Measurements from ENCODE around the gene SCNN1A.

SCNN1A gene

DNA sequence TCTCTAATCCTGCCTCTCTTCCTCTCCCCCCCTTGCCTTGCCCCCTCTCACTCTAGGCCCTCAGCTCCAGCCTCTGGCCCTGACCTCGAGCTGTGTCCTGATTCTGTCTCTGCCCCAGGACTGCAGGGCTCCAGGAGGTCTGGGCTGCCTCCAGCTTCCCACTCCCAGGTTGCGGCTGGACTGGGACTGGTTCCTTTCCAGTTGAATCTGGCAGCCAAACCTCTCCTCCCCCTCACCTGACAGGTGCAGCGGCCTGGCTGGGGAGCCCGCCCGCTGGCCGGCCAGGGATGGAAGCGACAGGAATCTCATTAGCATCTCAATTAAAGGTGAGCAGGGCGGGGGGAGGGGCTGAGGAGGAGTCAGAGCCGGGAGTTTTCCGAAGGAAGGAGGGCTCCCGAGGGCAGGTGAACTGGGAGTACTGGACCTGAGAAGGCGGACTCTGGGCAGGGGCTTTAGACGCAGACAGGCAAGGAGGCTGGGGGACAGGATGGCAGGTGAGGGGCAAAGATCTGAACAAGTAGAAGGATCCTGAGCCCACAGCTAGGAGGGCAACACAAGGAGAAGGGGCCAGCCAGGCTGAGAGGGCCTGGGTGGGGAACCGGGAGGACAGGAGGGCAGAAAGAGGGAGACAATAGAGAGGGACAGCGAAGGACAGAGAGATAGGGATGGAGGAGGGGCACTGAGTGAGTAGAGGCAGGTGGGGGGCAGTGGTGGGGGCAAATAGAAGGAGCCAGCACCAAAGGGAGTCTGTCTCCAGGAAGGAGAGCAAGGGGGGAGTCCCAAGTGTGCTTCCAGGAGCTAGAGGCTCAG lies at the start of gene SCNN1A:
Gene SCNN1A, minus strand, starts transcription at position 295 of the 810 bp plus-strand sequence. CDS start 780 bp downstream, outside the sequence.
- DNase-seq: no peak

DNA sequence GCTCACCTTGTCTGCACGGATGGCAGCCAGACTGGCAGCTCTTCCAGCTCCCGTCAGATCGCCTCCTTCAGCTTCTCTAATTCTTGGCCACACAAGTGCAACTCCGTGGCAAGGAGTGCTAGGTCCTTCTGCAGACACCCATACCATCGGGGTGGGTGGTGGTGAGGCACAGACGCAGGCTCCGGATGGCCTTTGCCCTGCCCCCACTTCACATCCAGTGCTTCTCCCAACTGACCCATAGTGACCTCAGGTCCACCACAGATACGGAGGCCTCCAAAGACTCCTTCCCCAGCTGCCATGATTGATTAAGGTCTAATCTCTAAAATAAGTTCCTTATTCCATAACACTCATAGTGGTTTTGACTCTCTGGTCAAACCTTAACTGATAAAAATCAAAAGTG lies 49.5 kb upstream of the SCNN1A start:
- DNase-seq: no peak

- no peak for DNase-seq
Measured at GRCh38 chr12:6424008-6424347, 48.6 kb upstream of the SCNN1A start.

DNA sequence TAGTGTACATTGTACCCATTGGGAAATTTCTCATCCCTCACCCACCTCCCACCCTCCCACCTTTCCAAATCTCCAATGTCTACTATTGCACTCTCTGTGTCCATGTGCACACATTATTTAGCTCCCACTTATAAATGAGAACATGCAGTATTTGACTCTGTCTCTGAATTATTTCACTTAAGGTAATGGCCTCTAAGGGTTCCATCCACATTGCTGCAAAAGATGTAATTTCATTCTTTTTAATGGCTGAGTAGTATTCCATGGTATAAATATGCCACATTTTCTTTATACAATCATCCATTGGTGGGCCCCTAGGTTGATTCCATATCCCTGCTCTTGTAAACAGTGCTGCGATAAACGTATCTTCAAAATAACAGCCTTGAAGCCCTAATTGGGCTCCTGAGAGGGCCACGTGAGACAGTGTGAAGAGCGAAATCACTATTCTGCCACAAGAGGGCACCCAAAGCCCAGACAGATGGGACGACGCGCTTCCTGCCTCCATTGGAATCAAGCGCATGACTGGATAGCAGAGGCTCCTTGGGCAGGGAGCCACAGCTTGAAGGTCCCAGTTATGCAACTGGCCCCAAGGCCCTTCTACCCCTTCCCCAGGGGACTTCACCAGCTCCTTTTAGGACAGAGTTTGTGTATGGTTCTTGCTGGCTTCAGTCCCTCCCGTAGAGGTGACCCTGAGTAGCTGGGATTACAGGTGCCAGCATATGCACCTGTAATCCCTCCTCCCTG lies 48.1 kb upstream of the SCNN1A start:
- DNase-seq: peak; percentile 85

GRCh38 chr12:6420364-6420763 lies 45.0 kb upstream of the SCNN1A start:
- no peak for DNase-seq

GRCh38 chr12:6418796-6419195 lies 43.4 kb upstream of the SCNN1A start:
- DNase-seq: no peak

GRCh38 chr12:6416596-6416995 lies 41.2 kb upstream of the SCNN1A start:
- no peak for DNase-seq

DNA sequence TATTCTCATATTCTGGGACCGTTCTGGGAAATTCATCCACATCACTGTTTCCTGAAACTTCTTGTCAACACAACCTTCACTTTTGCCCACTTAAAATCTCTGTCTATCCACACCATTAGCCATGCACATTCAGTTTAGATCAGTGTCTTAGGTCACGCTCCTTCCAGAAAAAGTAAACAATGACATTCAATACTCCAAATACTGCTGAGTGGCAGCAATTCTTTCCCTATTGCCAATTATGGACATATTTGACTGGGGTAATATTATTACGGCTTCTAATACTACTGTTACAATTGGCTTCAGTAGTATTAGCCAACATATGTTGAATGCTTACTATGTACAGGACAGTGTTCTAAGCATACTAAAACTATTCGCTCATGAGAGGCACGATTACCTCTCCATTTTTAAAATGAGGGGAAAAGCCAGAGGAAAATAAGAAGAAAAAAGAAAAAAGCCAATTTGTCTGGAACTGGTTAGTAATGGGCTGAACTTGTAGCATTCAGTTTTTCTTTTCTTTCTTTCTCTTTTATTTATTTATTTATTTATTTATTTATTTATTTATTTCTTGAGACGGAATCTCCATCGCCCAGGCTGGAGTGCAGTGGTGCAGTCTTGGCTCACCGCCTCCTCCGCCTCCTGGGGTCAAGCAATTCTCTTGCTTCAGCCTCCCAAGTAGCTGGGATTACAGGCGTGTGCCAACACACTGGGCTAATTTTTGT lies 32.0 kb upstream of the SCNN1A start:
- no peak for DNase-seq

DNA sequence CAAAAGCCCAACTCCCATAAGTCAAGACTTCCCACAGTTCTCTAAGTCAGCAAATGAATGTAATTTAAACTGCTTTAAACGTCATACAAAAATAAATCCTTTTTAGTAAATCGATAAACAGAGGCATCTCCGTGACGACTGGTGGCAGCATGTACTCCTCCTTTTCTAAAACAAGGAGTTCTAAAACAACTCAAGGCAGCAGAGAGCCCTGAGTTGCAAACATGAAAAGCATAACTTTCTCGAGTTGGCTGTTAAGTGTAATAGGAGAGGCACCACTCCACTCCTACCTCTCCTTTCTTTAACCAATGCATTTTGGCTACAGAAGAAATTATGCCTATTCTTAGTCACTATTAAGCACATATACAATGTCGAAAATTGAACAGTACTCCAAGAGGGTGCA lies 30.6 kb upstream of the SCNN1A start:
- DNase-seq: no peak

GRCh38 chr12:6404390-6404789 lies 29.0 kb upstream of the SCNN1A start:
- no peak for DNase-seq

- DNase-seq: no peak
Measured at GRCh38 chr12:6399884-6400644, 24.7 kb upstream of the SCNN1A start.

- no peak for DNase-seq
Measured at GRCh38 chr12:6396031-6396430, 20.7 kb upstream of the SCNN1A start.

- no peak for DNase-seq
Measured at GRCh38 chr12:6394398-6394797, 19.0 kb upstream of the SCNN1A start.

- no peak for DNase-seq
Measured at GRCh38 chr12:6393109-6393508, 17.7 kb upstream of the SCNN1A start.

GRCh38 chr12:6392504-6392903 lies 17.1 kb upstream of the SCNN1A start:
- no peak for DNase-seq

- no peak for DNase-seq
Measured at GRCh38 chr12:6391013-6391412, 15.7 kb upstream of the SCNN1A start.

DNA sequence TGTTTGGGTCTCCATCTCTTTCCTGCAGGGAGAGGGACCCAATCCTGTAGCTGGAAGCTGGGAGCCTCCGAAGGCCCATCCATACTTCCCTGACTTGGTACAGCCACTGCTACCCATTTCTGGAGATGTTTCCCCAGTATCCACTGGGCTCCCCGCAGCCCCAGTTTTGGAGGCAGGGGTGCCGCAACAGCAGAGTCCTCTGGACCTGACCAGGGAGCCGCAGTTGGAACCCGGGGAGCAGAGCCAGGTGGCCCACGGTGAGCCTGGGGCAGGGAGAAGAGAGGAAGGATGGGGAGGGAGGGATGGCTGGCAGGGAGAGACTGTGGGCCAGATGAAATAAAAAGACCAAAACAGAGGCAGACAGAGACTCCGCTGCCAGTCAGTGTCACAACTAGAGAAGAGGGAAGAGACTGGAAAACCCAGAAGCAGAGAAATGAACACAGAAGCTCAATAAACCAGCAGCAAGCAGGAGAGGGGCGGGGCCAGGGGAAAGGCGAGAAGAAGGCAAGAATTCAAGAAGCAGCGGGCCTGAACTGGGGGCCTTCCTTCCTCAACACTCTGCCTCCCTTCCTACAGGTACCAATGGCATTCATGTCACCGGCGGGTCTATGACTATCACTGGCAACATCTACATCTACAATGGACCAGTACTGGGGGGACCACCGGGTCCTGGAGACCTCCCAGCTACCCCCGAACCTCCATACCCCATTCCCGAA lies 14.9 kb upstream of the SCNN1A start:
- DNase-seq: no peak

DNA sequence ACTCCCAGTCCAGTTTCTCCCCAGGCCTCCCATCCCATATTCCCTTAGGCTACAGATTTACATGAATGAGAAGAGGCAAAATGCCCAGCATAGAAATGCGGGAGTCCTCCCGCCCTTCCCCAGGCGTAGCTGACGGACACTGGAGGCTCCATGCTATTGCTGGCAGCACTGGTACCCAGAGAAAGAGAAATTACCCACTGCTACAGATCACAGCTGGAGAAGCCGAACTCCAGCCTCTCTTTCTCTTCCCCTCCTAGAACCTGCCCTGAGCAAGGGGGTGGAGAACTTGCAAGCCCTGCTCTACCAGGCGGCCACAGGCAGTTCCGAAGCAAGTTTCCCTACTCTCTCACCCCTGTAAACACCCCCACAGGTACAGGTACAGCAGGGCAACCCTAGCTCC lies 12.2 kb upstream of the SCNN1A start:
- no peak for DNase-seq

DNA sequence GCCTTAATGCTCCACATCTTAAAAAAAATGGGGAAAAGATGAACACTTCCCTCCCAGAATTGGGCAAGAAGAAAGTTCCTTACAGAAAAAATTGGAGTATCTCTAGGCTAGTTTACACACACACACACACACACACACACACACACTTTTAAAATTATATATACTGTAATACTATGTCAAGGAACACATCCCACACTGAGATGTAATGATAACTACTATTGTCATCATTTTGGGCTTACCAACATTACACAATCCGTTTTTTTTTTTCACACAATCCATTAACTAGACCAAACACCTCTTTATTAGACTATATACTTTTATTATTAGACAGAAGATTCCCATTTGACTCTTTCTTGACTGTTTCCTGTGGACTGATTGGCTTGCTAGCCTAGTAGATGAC lies 11.1 kb upstream of the SCNN1A start:
- DNase-seq: no peak

GRCh38 chr12:6386038-6386437 lies 10.7 kb upstream of the SCNN1A start:
- DNase-seq: no peak

DNA sequence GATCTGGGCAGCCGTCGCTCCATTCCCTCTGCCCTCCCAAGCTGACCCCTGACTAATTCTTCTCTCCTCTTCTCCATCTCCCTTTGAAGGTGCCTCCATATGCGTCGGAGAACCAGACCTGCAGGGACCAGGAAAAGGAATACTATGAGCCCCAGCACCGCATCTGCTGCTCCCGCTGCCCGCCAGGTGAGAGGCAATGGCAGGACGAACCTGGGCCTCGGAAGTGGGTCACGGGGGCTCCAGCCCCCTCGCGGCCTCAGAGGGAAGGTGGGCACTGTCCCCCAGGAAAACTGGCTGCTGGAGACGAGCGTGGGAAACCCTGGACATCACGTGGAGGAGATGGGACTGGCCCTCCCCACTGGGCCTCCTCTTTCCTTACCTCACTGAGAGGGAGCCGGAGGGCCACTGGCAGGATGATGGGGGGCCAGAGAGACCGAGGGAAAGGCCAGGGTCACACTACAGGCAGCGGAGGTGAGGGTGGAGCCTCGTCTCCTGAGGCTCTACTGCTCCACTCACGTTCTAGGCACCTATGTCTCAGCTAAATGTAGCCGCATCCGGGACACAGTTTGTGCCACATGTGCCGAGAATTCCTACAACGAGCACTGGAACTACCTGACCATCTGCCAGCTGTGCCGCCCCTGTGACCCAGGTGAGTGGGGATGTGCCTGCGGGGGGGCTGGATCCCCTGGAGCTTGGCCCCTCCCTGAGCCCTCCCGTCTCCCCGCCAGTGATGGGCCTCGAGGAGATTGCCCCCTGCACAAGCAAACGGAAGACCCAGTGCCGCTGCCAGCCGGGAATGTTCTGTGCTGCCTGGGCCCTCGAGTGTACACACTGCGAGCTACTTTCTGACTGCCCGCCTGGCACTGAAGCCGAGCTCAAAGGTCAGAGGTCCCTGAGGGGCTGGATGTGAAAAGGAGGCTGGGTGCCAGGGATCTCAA lies 9.4 kb upstream of the SCNN1A start:
- no peak for DNase-seq
